Panc1 (cell line): ENCODE results near the gene PKNOX2. TPM values are rescaled to one million over a fixed set of nuclear protein-coding genes. Genes with fewer than 3 reads are reported as not detected.

Experiments
- ATAC-seq: fragments of 200-7000 bp; cut with Tn5 transposase; 2 replicates; pipeline ENCODE4 v1.9.1; 2020; ENCODE audit warnings: mild to moderate bottlenecking, moderate library complexity
- BruUV-seq: library from RNA; stranded (reverse); fragments of 400-500 nt; replicated peaks from 2 replicates; lab custom pipeline; 2021; lab: Mats Ljungman, UMichigan
- CTCF ChIA-PET: fragments of 300-600 bp; sonication (Branson Sonifier 250); formaldehyde crosslinking; loops from one replicate; lab custom pipeline; 2022; ENCODE audit warnings: antibody characterized with exemption; lab: Charles Lee
- POLR2A ChIA-PET: fragments of 300-600 bp; sonication (Branson Sonifier 250); formaldehyde crosslinking; loops from one replicate; lab custom pipeline; 2022; ENCODE audit warnings: antibody characterized with exemption; lab: Charles Lee
- DNase-seq: peaks from one replicate; pipeline ENCODE4 v3.0.0-alpha.2; 2010; ENCODE audit warnings: low read depth, low spot score
- H3K27ac ChIP-seq: 2 replicates; pipeline ENCODE4 v1.5.1; 2011; ENCODE audit warnings: mild to moderate bottlenecking, low read length, inconsistent platforms
- H3K27me3 ChIP-seq: fragments of 200-500 bp; sonication (Bioruptor generic); 2 replicates; pipeline ENCODE4 v1.6.0; 2014; ENCODE audit warnings: low read length, inconsistent platforms; ENCODE audit not compliant: control insufficient read depth, insufficient read depth
- H3K36me3 ChIP-seq: fragments of 200-500 bp; sonication (Bioruptor generic); 2 replicates; pipeline ENCODE4 v1.5.1; 2014; ENCODE audit warnings: inconsistent platforms, mild to moderate bottlenecking, low read length, moderate library complexity; ENCODE audit not compliant: control insufficient read depth, insufficient read depth
- H3K4me1 ChIP-seq: 2 replicates; pipeline ENCODE4 v1.5.1; 2011; ENCODE audit warnings: inconsistent platforms, mild to moderate bottlenecking, low read length, moderate library complexity; ENCODE audit not compliant: control insufficient read depth, insufficient read depth
- H3K4me3 ChIP-seq, 2 experiments: 2 replicates each; pipeline ENCODE4 v1.5.1; 2011 to 2012; ENCODE audit warnings: low read depth in 2 of 2, low read length in 2 of 2, mild to moderate bottlenecking in 2 of 2, inconsistent platforms in 1 of 2, moderate library complexity in 1 of 2
- H3K9me3 ChIP-seq: fragments of 200-500 bp; sonication (Bioruptor generic); 2 replicates; pipeline ENCODE4 v1.5.1; 2014; ENCODE audit warnings: low read depth, mild to moderate bottlenecking, inconsistent platforms, low read length, moderate library complexity; ENCODE audit not compliant: control insufficient read depth, insufficient read depth
- POLR2AphosphoS5 ChIP-seq: IDR thresholded peaks from 2 replicates; pipeline ENCODE4 v1.6.1; 2012; ENCODE audit warnings: mild to moderate bottlenecking, low read depth, low read length, moderate library complexity
- SIN3A ChIP-seq: IDR thresholded peaks from 2 replicates; pipeline ENCODE4 v1.6.1; 2012; ENCODE audit warnings: low read depth, mild to moderate bottlenecking, low read length, moderate library complexity, borderline replicate concordance; ENCODE audit not compliant: insufficient read depth
- TCF7L2 ChIP-seq: IDR thresholded peaks from 2 replicates; pipeline ENCODE4 v1.6.1; 2011; ENCODE audit warnings: mild to moderate bottlenecking, low read depth, low read length, inconsistent platforms
- in situ Hi-C: cut with HindIII; loops from 2 replicates; pipeline ENCODE4 v1.10.0; 2016; ENCODE audit warnings: low sequenced_read_pairs, low pct_unique_long_range_greater_than_20kb
- intact Hi-C: fragments of 100-400 bp; cut with micrococcal nuclease; formaldehyde crosslinking; loops from one replicate; pipeline ENCODE4 v1.10.0; 2022; ENCODE audit not compliant: unreplicated experiment
- total RNA-seq: library from RNA; stranded (reverse); gene quantifications from one replicate; pipeline ENCODE4 v1.2.1, GENCODE V29; 2021; ENCODE audit not compliant: unreplicated experiment
- TF ChIP-seq, protein P1 (sequence below), 2 experiments: IDR thresholded peaks; 2 replicates each; pipeline ENCODE4 v1.6.1; 2011 to 2012; ENCODE audit warnings: low read depth in 2 of 2, control low read depth in 1 of 2, low read length in 1 of 2, mild to moderate bottlenecking in 1 of 2, moderate library complexity in 1 of 2; ENCODE audit not compliant: insufficient read depth in 1 of 2
- TF ChIP-seq, protein P2 (sequence below): fragments of 450-650 bp; IDR thresholded peaks from 2 replicates; pipeline ENCODE4 v1.5.1; 2017; ENCODE audit warnings: mild to moderate bottlenecking

Gene PKNOX2
- total RNA-seq, 1 experiment from 2014 or later, result not detected

DNA sequence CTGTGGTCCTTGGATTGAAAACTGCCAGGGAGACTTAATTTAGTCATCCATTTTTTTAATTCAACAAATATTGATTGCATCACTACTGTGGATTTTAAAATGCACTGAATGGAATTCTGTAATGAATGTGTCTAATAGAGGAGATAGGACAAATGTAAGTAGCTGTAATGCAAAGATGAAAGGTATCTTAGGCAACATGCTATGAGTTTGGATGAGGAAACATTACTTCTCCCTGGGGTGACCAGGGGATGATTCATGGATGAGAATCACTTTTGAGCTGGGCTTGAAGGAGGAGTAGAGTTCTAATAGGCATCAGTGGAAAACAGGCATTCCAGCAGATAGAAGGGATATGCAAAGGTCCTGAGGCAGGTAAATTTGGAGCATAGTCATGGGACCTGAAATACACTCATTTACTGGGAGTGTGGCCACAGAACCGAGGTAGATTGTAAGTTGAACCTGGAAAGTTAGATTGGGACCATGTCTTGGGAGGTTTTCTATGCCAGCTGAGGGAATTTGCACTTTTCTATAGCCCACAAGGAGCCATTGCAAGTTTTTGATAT is 43.4 kb downstream of the PKNOX2 start:
- CTCF ChIA-PET, result no interaction called here
- POLR2A ChIA-PET, result no interaction called here
- DNase-seq (no peak), ATAC-seq (no peak)
- peaks cover 36% of the 10 kb centered on the region for H3K27me3 ChIP-seq
- no peak overlapping the region for H3K27ac ChIP-seq
- H3K9me3 ChIP-seq, result no peaks in the 10 kb centered on the region
- no peak overlapping the region for H3K4me3 ChIP-seq
- BruUV-seq, result no TSS peak
- TF ChIP-seq SIN3A (no peak), TCF7L2 (no peak), POLR2AphosphoS5 (no peak)
- TF ChIP-seq, protein P1, sequence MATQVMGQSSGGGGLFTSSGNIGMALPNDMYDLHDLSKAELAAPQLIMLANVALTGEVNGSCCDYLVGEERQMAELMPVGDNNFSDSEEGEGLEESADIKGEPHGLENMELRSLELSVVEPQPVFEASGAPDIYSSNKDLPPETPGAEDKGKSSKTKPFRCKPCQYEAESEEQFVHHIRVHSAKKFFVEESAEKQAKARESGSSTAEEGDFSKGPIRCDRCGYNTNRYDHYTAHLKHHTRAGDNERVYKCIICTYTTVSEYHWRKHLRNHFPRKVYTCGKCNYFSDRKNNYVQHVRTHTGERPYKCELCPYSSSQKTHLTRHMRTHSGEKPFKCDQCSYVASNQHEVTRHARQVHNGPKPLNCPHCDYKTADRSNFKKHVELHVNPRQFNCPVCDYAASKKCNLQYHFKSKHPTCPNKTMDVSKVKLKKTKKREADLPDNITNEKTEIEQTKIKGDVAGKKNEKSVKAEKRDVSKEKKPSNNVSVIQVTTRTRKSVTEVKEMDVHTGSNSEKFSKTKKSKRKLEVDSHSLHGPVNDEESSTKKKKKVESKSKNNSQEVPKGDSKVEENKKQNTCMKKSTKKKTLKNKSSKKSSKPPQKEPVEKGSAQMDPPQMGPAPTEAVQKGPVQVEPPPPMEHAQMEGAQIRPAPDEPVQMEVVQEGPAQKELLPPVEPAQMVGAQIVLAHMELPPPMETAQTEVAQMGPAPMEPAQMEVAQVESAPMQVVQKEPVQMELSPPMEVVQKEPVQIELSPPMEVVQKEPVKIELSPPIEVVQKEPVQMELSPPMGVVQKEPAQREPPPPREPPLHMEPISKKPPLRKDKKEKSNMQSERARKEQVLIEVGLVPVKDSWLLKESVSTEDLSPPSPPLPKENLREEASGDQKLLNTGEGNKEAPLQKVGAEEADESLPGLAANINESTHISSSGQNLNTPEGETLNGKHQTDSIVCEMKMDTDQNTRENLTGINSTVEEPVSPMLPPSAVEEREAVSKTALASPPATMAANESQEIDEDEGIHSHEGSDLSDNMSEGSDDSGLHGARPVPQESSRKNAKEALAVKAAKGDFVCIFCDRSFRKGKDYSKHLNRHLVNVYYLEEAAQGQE (IDR thresholded peaks at IDR 0.05; ENCODE audit: insufficient read depth in 1 of 2, low read depth in 2 of 2, low read length in 1 of 2), result no peak
- TF ChIP-seq, protein P2, sequence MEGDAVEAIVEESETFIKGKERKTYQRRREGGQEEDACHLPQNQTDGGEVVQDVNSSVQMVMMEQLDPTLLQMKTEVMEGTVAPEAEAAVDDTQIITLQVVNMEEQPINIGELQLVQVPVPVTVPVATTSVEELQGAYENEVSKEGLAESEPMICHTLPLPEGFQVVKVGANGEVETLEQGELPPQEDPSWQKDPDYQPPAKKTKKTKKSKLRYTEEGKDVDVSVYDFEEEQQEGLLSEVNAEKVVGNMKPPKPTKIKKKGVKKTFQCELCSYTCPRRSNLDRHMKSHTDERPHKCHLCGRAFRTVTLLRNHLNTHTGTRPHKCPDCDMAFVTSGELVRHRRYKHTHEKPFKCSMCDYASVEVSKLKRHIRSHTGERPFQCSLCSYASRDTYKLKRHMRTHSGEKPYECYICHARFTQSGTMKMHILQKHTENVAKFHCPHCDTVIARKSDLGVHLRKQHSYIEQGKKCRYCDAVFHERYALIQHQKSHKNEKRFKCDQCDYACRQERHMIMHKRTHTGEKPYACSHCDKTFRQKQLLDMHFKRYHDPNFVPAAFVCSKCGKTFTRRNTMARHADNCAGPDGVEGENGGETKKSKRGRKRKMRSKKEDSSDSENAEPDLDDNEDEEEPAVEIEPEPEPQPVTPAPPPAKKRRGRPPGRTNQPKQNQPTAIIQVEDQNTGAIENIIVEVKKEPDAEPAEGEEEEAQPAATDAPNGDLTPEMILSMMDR, result no peak
- intact Hi-C loops, result no loop called here
- in situ Hi-C loops, result no loop called here
- H3K4me1 ChIP-seq, result no peaks in the 10 kb centered on the region
- H3K36me3 ChIP-seq, result no peaks in the 10 kb centered on the region; the same call in 1 of the 2 replicates

DNA sequence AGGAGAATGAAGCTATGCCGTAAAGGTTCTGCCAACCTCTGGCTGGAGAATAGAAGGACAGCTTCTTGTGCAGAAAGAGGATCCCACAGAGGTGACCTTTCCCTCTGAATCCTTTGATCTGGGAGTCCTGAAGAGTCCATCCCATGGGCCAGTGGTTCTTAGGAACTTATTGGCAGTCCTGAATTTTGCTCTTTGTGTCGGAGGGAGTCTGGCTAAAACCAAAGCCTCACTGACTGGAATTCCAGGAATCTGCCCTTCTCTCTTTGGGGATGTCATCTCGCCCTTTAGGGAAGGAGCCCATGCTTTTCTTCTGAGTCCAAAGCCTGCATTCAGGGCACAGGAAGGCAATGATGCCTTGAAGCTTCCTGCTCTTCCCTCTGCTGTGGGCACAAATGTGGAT is 45.5 kb downstream of the PKNOX2 start:
- intact Hi-C loops, result no loop called here
- Histone ChIP-seq H3K27ac (no peak overlapping the region), H3K4me1 (no peaks in the 10 kb centered on the region), H3K4me3 (no peak overlapping the region), H3K27me3 (peaks cover 35% of the 10 kb centered on the region), H3K36me3 (no peaks in the 10 kb centered on the region; the same call in 1 of the 2 replicates), H3K9me3 (no peaks in the 10 kb centered on the region)
- in situ Hi-C loops, result no loop called here
- no peak for TF ChIP-seq POLR2AphosphoS5
- TF ChIP-seq TCF7L2, result no peak
- TF ChIP-seq, protein P2, result no peak
- TF ChIP-seq, protein P1 (IDR thresholded peaks at IDR 0.05; ENCODE audit: insufficient read depth in 1 of 2, low read depth in 2 of 2, low read length in 1 of 2), result no peak
- TF ChIP-seq SIN3A, result no peak
- BruUV-seq, result no TSS peak
- no peak for DNase-seq
- no peak for ATAC-seq
- POLR2A ChIA-PET, result no interaction called here
- CTCF ChIA-PET, result no interaction called here
